Activated naive CD4-positive, alpha-beta T cell treated with anti-CD3 and anti-CD28 coated beads, Interleukin-2, amount 10 ng/mL, durations not matched to agents 7 days and 5 days (primary cell): ENCODE measurements around the gene TFDP2.
A peak's percentile ranks its signal among the peaks of the same experiment; 100 is the strongest.
"Not testable (repeated sequence)": the region's sequence is repeated elsewhere in the genome, so short reads cannot be mapped to it uniquely, and the experiment has no call there.

Source experiments
- CTCF ChIA-PET: fragments of 350-600 bp; sonication (Branson Sonifier 250); formaldehyde crosslinking; loops from one replicate; lab custom pipeline; 2021; ENCODE audit warnings: antibody characterized with exemption; lab: Charles Lee
- DNase-seq: peaks from one replicate; pipeline ENCODE4 v3.0.0-alpha.2; 2020
- H3K27ac Mint-ChIP-seq: one replicate; pipeline ENCODE4 v1.8.0; 2021; ENCODE audit warnings: mild to moderate bottlenecking, moderate library complexity, mixed read lengths
- H3K27me3 Mint-ChIP-seq: one replicate; pipeline ENCODE4 v1.8.0; 2021; ENCODE audit warnings: mild to moderate bottlenecking, mixed read lengths
- H3K36me3 Mint-ChIP-seq: one replicate; pipeline ENCODE4 v1.8.0; 2021; ENCODE audit warnings: mixed read lengths
- H3K4me1 Mint-ChIP-seq: one replicate; pipeline ENCODE4 v1.8.0; 2021; ENCODE audit warnings: mixed read lengths
- H3K4me3 Mint-ChIP-seq: one replicate; pipeline ENCODE4 v1.8.0; 2021; ENCODE audit warnings: mild to moderate bottlenecking, moderate library complexity, mixed read lengths
- H3K9me3 Mint-ChIP-seq: one replicate; pipeline ENCODE4 v1.8.0; 2021; ENCODE audit warnings: mixed read lengths

The TFDP2 gene

DNA sequence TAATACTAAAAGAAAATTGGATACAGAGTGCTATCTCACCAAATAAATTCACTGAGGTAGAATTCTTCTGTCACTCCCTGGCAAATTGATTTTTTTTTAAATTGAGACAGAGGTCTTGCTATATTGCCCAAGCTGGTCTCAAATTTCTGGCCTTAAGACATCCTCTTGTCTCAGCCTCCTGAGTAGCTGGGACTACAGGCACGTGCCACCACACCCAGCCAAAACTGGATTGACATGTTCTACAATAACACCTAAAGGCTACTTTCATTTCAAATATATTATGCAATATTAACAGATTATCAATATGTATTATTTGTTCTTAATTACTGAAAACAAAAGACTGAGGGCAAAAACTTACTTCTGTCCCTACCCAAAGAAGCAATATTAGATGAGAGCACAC lies 36.7 kb downstream of the TFDP2 start:
- H3K4me3 Mint-ChIP-seq = no peak overlapping the region
- no peaks in the 10 kb centered on the region for H3K9me3 Mint-ChIP-seq
- H3K36me3 Mint-ChIP-seq = no peaks in the 10 kb centered on the region
- H3K27ac Mint-ChIP-seq = no peak overlapping the region
- no peaks in the 10 kb centered on the region for H3K4me1 Mint-ChIP-seq
- no peaks in the 10 kb centered on the region for H3K27me3 Mint-ChIP-seq
- DNase-seq = no peak
- CTCF ChIA-PET = no interaction called here

- H3K4me1 Mint-ChIP-seq = no peaks in the 10 kb centered on the region
- CTCF ChIA-PET = no interaction called here
- no peaks in the 10 kb centered on the region for H3K27me3 Mint-ChIP-seq
- DNase-seq = no peak
- H3K4me3 Mint-ChIP-seq = no peak overlapping the region
- no peaks in the 10 kb centered on the region for H3K9me3 Mint-ChIP-seq
- H3K36me3 Mint-ChIP-seq = no peaks in the 10 kb centered on the region
- no peak overlapping the region for H3K27ac Mint-ChIP-seq
These were observed 42.8 kb downstream of the TFDP2 start for GRCh38 chr3:142106548-142106947.

- Mint-ChIP-seq H3K27me3 (no peaks in the 10 kb centered on the region), H3K36me3 (no peaks in the 10 kb centered on the region), H3K27ac (no peak overlapping the region), H3K9me3 (no peaks in the 10 kb centered on the region), H3K4me1 (no peaks in the 10 kb centered on the region), H3K4me3 (no peak overlapping the region)
- DNase-seq = no peak
- CTCF ChIA-PET = no interaction called here
These were observed 43.4 kb downstream of the TFDP2 start for GRCh38 chr3:142105991-142106390.

GRCh38 chr3:142104763-142105162 lies 44.6 kb downstream of the TFDP2 start:
- Mint-ChIP-seq H3K4me1 (no peaks in the 10 kb centered on the region), H3K27ac (no peak overlapping the region), H3K36me3 (no peaks in the 10 kb centered on the region), H3K27me3 (no peaks in the 10 kb centered on the region), H3K9me3 (no peaks in the 10 kb centered on the region), H3K4me3 (no peak overlapping the region)
- CTCF ChIA-PET = no interaction called here
- no peak for DNase-seq

DNA sequence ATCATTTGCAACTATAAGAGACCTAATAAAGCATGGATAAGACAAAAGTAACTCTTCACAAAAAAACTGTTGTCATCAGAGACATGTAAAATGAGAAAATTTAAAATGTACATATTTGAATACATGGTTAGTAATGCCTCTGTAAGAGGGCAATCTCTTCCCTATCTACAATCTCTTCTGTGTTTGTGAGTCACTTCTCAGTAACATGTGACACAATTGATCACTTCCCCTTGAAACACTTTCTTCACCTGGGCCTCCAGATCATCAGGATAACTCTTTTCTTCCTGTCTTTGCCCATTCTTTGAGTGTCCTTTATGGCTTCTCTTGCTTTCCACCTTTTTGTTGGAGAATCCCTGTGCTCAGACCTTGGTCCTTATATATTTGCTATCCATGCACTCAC lies 50.4 kb downstream of the TFDP2 start:
- no peak for DNase-seq
- CTCF ChIA-PET = no interaction called here
- H3K27ac Mint-ChIP-seq = no peak overlapping the region
- no peaks in the 10 kb centered on the region for H3K36me3 Mint-ChIP-seq
- no peak overlapping the region for H3K4me3 Mint-ChIP-seq
- no peaks in the 10 kb centered on the region for H3K4me1 Mint-ChIP-seq
- no peaks in the 10 kb centered on the region for H3K27me3 Mint-ChIP-seq
- no peaks in the 10 kb centered on the region for H3K9me3 Mint-ChIP-seq

GRCh38 chr3:142097099-142097843 lies 52.1 kb downstream of the TFDP2 start:
- Mint-ChIP-seq H3K27me3 (no peaks in the 10 kb centered on the region), H3K4me3 (no peak overlapping the region), H3K36me3 (no peaks in the 10 kb centered on the region), H3K27ac (peak overlapping the region; percentile 58), H3K4me1 (no peaks in the 10 kb centered on the region), H3K9me3 (no peaks in the 10 kb centered on the region)
- no peak for DNase-seq
- CTCF ChIA-PET = no interaction called here

GRCh38 chr3:142095841-142096240 lies 53.5 kb downstream of the TFDP2 start:
- Mint-ChIP-seq H3K27ac (no peak overlapping the region), H3K4me1 (no peaks in the 10 kb centered on the region), H3K4me3 (no peak overlapping the region), H3K27me3 (no peaks in the 10 kb centered on the region), H3K36me3 (no peaks in the 10 kb centered on the region), H3K9me3 (no peaks in the 10 kb centered on the region)
- CTCF ChIA-PET = no interaction called here
- DNase-seq = no peak

GRCh38 chr3:142088925-142089324 lies 60.4 kb downstream of the TFDP2 start:
- H3K27ac Mint-ChIP-seq = not testable (repeated sequence)

GRCh38 chr3:142088522-142088921 lies 60.8 kb downstream of the TFDP2 start:
- H3K36me3 Mint-ChIP-seq = no peaks in the 10 kb centered on the region
- H3K27me3 Mint-ChIP-seq = no peaks in the 10 kb centered on the region
- CTCF ChIA-PET = interaction anchor here (1.0 kb wide), 1 partner anchor 59 kb away, joined by 3 read pairs; no protein-coding TSS in a partner anchor
- no peak for DNase-seq
- no peaks in the 10 kb centered on the region for H3K9me3 Mint-ChIP-seq
- no peak overlapping the region for H3K27ac Mint-ChIP-seq
- no peak overlapping the region for H3K4me3 Mint-ChIP-seq
- H3K4me1 Mint-ChIP-seq = no peaks in the 10 kb centered on the region

More at GRCh38 chr3:142088925-142089324, 60.4 kb downstream of the TFDP2 start:
- not testable (repeated sequence) for DNase-seq, H3K27me3 Mint-ChIP-seq, H3K9me3 Mint-ChIP-seq, H3K36me3 Mint-ChIP-seq, H3K4me1 Mint-ChIP-seq, H3K4me3 Mint-ChIP-seq
- CTCF ChIA-PET = interaction anchor here (1.0 kb wide), 1 partner anchor 59 kb away, joined by 3 read pairs; no protein-coding TSS in a partner anchor

GRCh38 chr3:142087676-142088075 lies 61.7 kb downstream of the TFDP2 start:
- DNase-seq = no peak
- Mint-ChIP-seq H3K27ac (no peak overlapping the region), H3K27me3 (no peaks in the 10 kb centered on the region), H3K36me3 (no peaks in the 10 kb centered on the region), H3K4me3 (no peak overlapping the region), H3K4me1 (no peaks in the 10 kb centered on the region), H3K9me3 (no peaks in the 10 kb centered on the region)
- CTCF ChIA-PET = no interaction called here

- Mint-ChIP-seq H3K27ac (no peak overlapping the region), H3K27me3 (no peaks in the 10 kb centered on the region), H3K36me3 (no peaks in the 10 kb centered on the region), H3K4me3 (no peak overlapping the region), H3K4me1 (no peaks in the 10 kb centered on the region), H3K9me3 (no peaks in the 10 kb centered on the region)
- DNase-seq = no peak
- CTCF ChIA-PET = interaction anchor here (0.6 kb wide), 1 partner anchor 43 kb away, joined by 5 read pairs; no protein-coding TSS in a partner anchor
These were observed 62.7 kb downstream of the TFDP2 start for GRCh38 chr3:142086581-142087090.

- no peak overlapping the region for H3K4me3 Mint-ChIP-seq
- H3K4me1 Mint-ChIP-seq = no peaks in the 10 kb centered on the region
- CTCF ChIA-PET = interaction anchor here (1.0 kb wide), 1 partner anchor 9 kb away, joined by 4 read pairs; no protein-coding TSS in a partner anchor
- no peak overlapping the region for H3K27ac Mint-ChIP-seq
- no peaks in the 10 kb centered on the region for H3K36me3 Mint-ChIP-seq
- H3K9me3 Mint-ChIP-seq = peaks cover 2% of the 10 kb centered on the region
- no peaks in the 10 kb centered on the region for H3K27me3 Mint-ChIP-seq
- no peak for DNase-seq
These were observed 68.2 kb downstream of the TFDP2 start for GRCh38 chr3:142081178-142081577.

DNA sequence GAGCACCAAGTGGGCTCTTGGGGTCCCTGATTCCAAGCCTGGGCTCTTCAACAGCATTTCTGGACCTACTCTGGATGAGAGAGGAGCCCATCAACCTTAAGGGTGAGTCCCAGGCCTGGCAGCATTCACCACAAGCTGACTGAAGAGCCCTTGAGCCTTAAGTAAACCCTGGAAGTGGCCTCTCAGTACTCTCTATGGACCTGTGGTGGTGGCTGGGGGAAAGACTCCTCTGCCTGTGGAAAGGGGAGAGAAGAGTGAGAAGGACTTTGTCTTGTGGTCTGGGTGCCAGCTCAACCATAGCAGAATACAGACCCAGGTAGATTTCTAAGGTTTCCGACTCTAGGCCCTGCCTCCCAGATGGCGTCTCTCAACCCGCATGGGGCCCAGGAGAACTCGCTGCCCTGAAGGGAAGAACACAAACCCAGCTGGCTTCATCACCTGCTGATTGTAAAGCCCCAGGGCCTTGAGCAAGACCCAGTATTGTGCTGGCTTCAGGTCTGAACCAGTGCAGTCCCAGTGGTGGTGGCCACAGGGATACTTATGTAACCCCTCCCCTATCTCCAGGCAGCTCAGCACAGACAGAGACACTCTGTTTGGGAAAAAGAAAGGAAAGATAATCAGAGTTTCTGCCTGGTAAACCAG lies 71.4 kb downstream of the TFDP2 start:
- H3K27ac Mint-ChIP-seq = no peak overlapping the region
- no peaks in the 10 kb centered on the region for H3K27me3 Mint-ChIP-seq
- H3K4me1 Mint-ChIP-seq = no peaks in the 10 kb centered on the region
- H3K4me3 Mint-ChIP-seq = no peak overlapping the region
- DNase-seq = no peak
- no peaks in the 10 kb centered on the region for H3K36me3 Mint-ChIP-seq
- H3K9me3 Mint-ChIP-seq = peaks cover 2% of the 10 kb centered on the region
- CTCF ChIA-PET = no interaction called here

- H3K4me3 Mint-ChIP-seq = no peak overlapping the region
- no peak overlapping the region for H3K27ac Mint-ChIP-seq
- H3K27me3 Mint-ChIP-seq = no peaks in the 10 kb centered on the region
- H3K9me3 Mint-ChIP-seq = peaks cover 2% of the 10 kb centered on the region
- no peaks in the 10 kb centered on the region for H3K36me3 Mint-ChIP-seq
- H3K4me1 Mint-ChIP-seq = no peaks in the 10 kb centered on the region
- DNase-seq = no peak
- CTCF ChIA-PET = interaction anchor here (1.4 kb wide), 1 partner anchor 205 kb away, joined by 3 read pairs; no protein-coding TSS in a partner anchor
These were observed 72.0 kb downstream of the TFDP2 start for GRCh38 chr3:142077155-142077858.
